ENCODE results near the gene PRH1.

The PRH1 gene

DNA sequence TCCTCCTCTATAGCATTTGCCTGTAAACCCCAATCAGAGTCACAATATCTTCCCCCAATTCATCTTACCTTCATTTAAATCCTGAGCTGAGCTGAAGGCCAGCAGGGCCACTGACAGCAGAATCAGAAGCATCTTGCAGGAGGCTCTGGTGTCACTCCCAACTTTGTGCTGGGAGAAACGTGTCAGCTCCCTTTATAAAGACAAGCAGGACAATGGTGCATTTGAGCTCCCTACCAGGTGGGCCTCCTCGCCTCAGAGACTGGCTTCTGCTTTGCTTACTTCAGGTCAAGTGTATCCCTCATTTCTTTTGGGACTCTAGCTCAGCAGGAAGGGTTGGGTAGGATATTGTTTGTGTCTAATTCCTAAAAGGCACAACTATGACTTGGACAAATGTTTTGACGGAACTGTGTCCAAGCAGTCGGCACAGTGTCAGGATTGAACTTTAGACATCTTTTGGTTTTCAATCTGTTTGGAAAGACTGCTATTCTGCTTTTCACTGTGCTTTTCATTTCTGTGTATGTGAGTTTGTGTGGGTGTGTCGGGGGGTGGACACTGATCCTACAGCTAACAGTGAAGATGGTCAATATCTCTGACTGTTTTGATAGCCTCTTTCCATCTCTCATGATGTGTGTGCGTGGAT, at the start of gene PRH1:
Gene PRH1 (minus strand): TSS at position 170 of the 640 bp plus-strand sequence. CDS start 38 bp downstream, at position 132.
- no peak for DNase-seq

DNA sequence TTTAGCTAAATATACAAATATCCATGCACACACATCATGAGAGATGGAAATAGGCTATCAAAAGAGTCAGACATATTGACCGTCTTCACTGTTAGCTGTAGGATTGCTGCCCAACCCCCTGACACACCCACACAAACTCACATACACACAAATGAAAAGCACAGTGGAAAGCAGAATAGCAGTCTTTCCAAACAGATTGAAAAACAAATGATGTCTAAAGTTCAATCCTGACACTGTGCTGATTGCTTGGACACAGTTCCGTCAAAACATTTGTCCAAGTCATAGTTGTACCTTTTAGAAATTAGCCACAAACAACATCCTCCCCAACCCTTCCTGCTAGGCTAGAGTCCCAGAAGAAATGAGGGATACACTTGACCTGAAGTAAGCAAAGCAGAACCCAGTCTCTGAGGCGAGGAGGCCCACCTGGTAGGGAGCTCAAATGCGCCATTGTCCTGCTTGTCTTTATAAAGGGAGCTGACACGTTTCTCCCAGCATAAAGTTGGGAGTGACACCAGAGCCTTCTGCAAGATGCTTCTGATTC, 44.8 kb upstream of the PRH1 start, which contains the start of gene PRH2:
Gene PRH2 (plus strand): TSS at position 491 of the 541 bp plus-strand sequence. CDS start 38 bp downstream, at position 529.
- DNase-seq: no peak

DNA sequence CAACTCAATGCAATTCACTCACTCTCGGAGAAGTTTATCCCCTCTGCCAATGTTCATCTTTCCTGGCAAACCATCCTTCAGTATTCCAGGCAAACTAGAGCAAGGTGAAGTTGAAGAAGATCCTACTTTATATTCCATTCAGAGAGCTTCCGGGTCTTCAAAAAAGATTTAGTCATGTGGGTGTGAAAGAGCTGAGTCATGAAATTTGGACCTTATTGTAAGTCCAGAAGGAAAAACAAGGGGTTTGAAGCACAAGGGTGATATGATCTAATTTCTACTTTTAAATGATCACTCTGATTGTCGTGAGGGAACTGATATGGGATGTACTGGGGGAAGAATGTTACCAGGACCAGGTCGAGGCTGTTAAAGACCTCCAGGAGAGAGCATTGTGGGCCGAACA, 42.2 kb upstream of the PRH1 start:
- no peak for DNase-seq

- no peak for DNase-seq
Observed at GRCh38 chr12:10919809-10920208, 35.8 kb upstream of the PRH1 start.

GRCh38 chr12:10910380-10910779, 26.3 kb upstream of the PRH1 start:
- DNase-seq: no peak

DNA sequence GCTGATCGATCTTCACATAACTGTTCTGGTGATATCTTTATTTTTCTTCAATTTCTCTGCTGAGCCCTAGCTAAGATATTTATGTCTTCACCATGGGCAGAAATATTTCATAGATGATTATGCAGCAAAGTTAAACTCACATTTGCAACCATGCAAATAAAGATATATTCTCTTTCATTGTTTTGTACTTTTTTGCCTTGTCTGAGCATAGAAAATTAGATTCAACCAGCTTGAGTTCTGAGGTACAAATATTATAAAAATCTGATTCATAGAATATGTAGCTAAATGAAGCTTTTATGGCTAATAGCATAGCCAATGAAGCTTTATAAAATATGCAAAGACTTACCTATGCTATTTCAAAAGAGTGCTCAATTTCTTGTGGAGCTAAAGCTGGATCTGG, 25.4 kb upstream of the PRH1 start, which contains the start of gene TAS2R13:
Gene TAS2R13 (minus strand): TSS at position 101 of the 400 bp plus-strand sequence. CDS start 264 bp downstream, outside the sequence.
- no peak for DNase-seq

- DNase-seq: no peak
Observed at GRCh38 chr12:10904686-10905085, 20.6 kb upstream of the PRH1 start.

DNA sequence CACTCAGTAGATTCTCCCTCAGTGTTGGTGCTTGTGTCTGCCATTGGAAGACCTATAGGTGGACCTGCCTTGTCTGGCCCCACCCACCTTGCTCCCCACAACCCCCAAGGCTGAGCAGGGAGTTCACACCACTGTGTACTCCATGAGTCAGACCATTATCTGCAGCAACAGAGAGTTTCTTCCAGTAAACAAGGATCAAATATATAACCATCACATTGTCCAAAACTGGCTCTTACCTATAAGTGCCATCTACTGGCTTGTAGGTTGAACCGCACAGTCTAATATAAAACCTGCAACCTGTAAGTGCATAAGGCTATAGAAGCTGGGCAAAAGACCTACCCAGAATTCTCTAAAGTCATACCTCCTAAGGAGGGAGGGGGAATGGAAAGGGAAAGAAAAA, 17.4 kb upstream of the PRH1 start:
- DNase-seq: no peak

- DNase-seq: no peak
Observed at GRCh38 chr12:10900972-10901371, 16.9 kb upstream of the PRH1 start.

DNA sequence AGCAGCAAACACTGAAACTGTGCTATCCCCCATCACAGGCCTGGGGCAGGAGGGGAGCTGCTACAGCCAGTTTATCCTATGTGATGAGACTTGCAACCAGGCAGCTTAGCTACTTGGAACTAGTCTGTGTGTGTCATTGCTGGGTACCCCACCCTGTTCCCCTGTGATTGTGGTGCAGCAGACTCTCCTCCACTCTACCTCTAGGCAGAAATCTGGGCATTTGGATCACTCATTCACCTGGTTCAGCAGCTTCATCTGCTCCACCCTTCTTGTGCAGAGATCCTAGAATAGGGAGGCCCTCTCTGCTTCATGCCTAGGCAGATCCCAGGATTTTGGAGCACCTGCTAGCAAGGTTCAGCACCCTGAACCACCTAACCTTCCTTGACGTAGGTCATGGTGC, 16.5 kb upstream of the PRH1 start:
- no peak for DNase-seq

DNA sequence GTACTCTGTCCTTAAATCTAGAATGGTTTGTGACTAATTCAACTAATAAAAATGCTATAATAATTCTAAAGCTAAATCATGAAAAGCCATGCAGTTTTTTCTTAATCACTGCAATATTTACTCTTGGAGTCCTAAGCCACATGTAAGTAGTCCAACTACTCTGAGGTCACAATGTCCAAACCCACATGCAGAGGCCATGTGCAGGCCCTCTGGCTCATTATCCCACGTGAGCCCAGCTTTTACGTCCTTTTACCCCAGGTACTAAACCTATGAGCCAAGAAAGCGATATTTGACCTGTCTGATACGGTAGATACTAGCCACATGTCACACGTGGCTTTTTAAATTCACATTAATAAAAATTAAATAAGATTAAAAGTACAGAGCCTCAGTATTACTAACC, 12.8 kb upstream of the PRH1 start:
- DNase-seq: no peak

- DNase-seq: no peak
Observed at GRCh38 chr12:10891937-10892336, 7.9 kb upstream of the PRH1 start.

GRCh38 chr12:10889226-10889625, 5.2 kb upstream of the PRH1 start:
- no peak for DNase-seq

- DNase-seq: no peak
Observed at GRCh38 chr12:10873378-10873777, 10.7 kb downstream of the PRH1 start.

DNA sequence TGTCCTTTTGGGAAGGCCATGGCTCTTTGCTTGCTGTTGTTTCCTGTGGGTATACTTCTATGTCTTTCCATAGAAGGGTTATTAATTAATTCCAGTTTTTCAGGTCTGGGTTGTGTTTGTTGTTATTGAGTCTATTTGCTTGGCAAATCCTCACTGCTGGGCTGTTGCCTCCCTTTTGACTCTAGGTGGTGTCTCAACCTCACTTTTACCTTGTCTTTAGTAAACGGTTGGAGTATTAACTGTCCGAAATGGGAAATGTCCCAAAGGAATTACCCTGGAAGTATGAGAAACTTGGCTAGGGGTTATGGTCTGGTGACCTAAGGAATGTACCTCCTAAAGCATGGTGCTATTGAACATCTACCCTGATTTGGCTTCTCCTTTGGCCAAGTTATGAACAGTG, 16.7 kb downstream of the PRH1 start:
- no peak for DNase-seq

GRCh38 chr12:10863512-10864218, 20.4 kb downstream of the PRH1 start:
- DNase-seq: no peak

DNA sequence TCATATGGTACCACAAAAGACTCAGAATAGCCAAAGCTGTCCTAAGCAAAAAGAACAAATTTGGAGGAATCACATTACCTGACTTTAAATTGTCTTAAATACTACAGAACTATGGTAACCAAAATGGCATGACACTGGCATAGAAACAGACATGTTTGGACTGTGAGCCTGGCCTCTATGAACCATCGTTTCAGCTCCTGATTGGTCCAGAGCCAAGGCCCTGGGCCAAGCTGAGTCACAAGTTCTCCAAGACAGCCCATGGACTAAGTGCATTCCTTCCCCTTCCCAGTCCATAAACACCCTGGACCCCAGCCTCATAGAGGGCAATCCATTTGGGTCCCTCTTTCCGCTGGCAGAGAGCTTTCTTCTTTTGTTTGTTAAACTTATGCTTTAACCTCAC, 22.7 kb downstream of the PRH1 start:
- no peak for DNase-seq

GRCh38 chr12:10855807-10856206, 28.2 kb downstream of the PRH1 start:
- no peak for DNase-seq

- no peak for DNase-seq
Observed at GRCh38 chr12:10853776-10854175, 30.3 kb downstream of the PRH1 start.

- DNase-seq: no peak
Observed at GRCh38 chr12:10851243-10851858, 32.7 kb downstream of the PRH1 start.

DNA sequence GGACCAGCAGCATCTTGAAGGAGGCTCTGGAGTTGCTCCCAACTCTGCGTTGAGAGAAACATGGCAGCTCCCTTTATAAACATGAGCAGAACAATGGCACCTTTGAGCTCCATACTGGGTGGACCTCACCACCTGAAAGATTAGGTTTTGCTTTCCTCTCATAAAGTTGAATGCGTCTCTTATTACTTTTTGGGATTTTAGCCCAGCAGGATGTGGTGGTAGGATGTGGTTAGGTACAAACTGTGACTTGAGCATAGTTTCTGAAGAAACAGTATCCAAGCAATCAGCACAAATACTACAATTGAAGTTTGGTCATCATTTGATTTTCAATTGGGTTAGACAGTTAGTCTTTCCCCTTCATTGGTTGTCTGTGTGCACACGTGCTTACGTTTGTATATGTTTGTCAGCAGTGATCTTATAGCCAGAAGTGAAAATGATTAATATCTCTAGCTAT, 34.6 kb downstream of the PRH1 start, which contains the start of gene PRR4:
Gene PRR4 (minus strand): TSS at position 51 of the 454 bp plus-strand sequence. CDS start 38 bp downstream, at position 13.
- DNase-seq: no peak

- DNase-seq: no peak
Observed at GRCh38 chr12:10847744-10848143, 36.3 kb downstream of the PRH1 start.

- no peak for DNase-seq
Observed at GRCh38 chr12:10842862-10843261, 41.2 kb downstream of the PRH1 start.

DNA sequence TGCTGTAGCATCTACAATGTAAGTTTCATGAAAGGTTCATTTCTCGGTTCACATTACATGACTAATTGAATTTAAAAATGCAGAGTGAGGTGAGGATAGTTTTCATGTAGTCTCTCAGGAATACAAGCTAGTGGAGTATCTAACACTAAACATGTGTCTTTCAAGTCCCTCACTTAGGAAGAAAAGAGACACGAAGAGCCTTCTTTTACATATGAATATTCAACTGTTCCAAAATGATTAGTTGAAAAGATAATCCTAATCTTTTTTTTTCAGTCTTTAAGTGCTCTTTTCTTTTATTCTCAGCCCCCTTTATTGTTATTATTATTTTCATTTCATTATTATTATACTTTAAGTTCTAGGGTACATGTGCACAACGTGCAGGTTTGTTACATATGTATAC, 45.6 kb downstream of the PRH1 start:
- DNase-seq: no peak

Measured in NCI-H2029 (cell line).